HuH-7 (cell line): ENCODE data around the gene ME3.
A peak's percentile ranks its signal among the peaks of the same experiment; 100 is the strongest.
"Not testable (repeated sequence)": the region's sequence is repeated elsewhere in the genome, so short reads cannot be mapped to it uniquely, and the experiment has no call there.

Source experiments
- DNase-seq: peaks from one replicate; pipeline ENCODE4 v3.0.0; 2011; ENCODE audit warnings: low spot score

Gene ME3

DNA sequence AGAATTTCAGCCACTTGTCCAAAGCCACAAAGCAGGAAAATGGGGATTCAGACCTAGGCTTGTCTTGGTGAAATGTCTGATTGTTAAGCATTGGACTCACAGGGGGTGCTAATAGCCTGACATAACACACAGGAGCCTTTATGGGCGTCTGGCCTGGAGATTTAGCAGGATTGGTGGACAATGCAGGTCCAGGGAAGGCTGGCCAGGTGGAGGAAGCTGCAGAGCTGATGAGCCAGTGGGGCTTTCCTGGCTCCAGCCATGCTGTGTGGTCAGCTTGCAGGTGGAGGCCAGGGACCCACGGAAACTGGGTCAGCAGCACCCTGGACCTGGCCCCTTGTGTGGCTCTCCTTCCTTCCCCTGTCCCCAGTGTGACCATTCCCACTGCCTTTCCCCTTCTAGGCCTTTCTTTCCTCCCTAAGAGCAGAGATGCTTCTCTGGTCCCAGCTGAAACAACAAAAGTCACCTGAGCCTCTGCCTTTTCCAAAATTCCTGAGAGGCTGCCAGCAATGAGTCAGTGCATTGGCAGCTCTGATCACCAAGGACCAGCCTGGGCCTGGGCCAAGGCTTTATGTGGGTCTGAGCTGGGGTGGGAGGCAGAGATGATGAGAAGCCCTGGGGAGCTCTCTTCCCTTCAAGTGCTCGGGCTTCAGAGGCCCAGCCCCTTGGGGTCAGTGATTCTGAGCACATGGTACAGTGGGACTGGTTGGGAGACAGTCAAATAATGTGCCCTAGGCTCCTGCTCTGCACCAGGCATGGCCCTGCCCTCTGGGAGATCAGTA lies 212.5 kb downstream of the ME3 start:
- DNase-seq: no peak

GRCh38 chr11:86459002-86459385 lies 213.4 kb downstream of the ME3 start:
- no peak for DNase-seq

GRCh38 chr11:86458294-86459001 lies 214.0 kb downstream of the ME3 start:
- DNase-seq: no peak

- peak; percentile 70 for DNase-seq
Observed at GRCh38 chr11:86456075-86456939, 216.1 kb downstream of the ME3 start.

- no peak for DNase-seq
Observed at GRCh38 chr11:86453290-86454030, 219.0 kb downstream of the ME3 start.

DNA sequence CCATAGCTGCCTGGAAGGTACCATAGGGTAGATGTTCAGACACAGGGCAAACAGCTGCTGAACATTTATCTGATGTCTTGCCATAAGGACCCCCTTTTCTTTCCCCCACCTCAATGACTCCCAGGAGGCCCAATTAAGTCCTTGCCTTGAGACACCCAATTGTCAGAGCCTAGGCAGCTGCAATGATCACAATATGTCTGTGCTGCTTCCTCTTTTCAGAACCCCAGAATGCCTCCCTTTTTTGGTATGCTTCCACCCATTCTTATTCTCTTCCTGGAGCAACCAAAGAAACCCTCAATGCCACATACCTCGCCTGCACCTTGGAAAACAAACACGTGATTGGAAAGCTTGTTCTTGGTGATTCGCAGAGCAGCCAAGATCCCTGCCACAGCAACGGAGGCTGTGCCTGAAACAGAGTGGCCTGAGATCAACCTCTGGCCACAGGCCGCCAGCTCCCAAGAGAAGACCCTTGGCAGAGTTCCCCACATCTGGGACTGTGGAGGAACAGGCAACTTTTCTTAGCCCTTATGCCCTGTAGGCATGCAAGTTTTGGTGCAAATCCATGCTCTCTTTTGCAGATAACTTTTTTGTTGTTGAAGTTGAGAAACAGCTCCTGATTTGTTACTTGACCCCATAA lies 222.3 kb downstream of the ME3 start:
- DNase-seq: no peak

DNA sequence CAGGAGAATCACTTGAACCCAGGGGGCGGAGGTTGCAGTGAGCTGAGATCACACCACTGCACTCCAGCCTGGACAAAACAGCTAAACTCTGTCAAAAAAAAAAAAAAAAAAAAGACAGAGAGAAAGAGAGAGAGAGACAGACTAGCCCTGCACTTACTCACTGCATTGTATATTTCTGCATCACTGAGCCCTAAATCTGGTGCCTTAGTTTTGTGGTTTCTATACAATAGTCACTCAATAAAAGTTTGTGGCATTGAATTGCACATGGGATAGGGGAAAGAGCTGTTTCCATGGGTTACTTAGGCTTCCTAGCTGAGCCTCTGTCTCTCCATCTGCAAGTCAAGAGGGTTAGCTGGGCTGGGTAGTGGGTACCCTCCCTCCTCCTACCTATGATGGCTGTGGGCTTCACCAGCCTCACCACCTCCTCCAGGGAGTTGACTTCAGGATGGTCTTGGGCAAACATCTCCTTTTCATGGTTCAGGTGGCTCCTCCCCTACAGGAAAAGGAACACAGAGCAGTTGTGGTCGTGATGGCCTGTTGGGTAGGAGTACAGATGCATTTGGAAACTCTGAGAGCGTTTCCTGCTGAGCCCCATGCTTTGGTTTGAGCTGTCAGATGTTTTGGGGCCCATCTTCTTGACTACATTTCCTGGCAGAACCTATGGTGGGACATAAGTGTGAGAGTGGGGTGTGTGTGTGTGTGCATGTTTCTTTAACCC lies 224.5 kb downstream of the ME3 start:
- no peak for DNase-seq

DNA sequence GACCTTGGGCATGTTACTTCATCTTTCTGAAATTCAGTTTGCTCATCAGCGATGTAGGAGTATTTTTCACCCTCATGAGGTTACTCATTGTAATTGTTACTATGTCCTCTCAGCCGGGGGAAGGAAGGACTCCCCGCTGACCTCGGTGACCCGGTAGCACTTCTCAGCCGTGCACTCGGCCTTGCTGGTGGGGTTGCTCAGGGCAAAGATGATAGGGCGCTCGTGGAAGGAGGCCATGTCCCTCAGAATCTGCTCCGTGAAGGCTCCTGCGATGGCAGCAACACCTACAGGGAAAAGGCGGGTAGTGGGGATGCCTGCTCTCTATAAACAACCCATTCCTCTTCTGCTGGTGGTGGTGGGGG lies 225.5 kb downstream of the ME3 start:
- no peak for DNase-seq

DNA sequence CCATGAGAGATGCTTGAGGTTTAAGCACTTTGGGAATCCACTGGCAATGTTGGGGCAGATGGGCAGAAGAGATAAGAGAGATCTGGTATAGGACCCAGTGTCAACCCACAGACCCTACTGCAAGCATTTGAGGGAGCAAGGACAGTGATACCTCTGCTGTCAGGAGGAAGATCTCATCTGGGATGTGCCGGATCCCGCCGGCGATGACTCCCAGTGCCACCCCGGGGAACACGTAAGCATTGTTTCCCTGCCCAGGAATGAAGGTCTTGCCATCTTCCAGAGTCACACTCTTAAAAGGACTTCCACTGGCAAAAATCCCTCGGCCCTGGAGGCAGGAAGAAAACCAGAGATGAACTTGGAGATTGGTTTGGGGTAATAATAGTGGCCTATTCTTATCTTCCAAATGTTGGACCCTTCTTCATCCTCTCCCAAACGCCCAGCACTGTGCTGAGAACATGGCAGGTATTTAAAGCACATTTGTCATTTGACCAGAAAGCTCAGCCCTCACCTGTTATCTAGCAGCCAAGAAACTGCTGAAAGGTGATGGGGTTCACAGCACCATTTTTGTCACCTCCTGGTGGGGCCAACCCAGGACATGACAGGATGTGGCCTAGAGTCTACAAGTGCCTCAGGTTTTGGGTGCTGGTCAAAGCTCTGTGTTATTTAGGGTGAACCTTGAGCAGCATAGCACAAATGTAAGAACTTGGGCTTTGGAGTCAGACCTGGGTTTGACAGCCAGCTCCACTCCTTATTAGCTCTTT lies 226.1 kb downstream of the ME3 start:
- DNase-seq: no peak

DNA sequence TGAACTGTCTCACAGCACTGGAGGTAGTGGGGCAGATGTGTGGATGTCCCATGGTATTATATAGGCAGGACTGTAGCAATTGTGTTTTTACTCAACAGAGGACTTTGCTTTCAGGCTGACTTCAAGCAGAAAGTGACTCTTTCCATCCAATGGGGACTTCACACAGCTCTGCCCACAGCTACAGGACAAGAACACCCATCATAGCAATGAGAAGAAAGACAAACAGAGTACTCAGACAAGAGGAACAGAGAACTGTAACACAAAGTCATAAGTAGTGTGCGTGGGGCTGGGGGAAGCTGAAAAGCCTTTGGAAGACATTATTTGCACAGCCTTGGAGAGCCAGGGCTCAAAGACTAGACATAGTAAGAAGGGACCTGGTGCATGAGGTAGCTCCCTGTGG lies 227.4 kb downstream of the ME3 start:
- DNase-seq: no peak

DNA sequence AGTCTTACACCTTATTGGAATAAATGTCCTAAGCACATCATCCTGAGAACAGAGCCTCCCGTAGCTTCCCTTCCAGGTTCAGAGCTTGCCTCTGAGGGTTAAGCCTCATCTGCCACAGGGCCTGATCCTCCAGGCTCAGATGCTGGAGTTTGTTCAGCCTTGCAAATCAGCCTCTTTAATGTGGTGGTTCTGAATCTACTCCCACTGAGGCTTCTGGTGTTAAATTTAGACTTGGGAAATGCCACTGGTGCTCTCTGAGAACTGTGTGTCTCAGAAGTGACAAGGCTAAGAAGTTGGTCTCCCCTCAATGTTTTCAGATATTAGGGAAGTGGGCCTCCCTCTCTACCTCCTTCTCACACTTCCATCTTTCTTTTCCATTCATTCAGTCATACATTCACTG lies 229.0 kb downstream of the ME3 start:
- DNase-seq: no peak

DNA sequence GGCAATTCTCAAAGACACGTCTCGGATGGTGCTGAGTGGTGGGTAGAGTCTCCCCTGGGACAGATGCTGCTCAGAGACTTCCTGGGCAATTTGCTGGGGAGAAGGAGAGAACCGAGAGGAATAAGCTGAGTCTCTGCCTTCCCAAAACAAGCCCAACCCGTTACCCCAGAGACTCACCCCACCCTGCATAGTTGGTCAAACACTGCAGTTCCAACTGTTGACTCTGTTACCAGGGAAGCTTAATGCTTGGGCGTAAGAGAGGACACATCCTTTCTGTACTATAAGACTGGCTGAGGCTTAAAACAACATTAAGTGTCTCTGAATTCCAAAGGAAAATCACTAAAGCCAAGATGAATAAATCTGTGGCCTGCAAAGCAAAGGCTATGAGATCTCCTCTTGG lies 229.6 kb downstream of the ME3 start:
- no peak for DNase-seq

- no peak for DNase-seq
Observed at GRCh38 chr11:86442420-86442819, 230.0 kb downstream of the ME3 start.

- DNase-seq: no peak
Observed at GRCh38 chr11:86440843-86441242, 231.6 kb downstream of the ME3 start.

- DNase-seq: no peak
Observed at GRCh38 chr11:86440305-86440716, 232.1 kb downstream of the ME3 start.

DNA sequence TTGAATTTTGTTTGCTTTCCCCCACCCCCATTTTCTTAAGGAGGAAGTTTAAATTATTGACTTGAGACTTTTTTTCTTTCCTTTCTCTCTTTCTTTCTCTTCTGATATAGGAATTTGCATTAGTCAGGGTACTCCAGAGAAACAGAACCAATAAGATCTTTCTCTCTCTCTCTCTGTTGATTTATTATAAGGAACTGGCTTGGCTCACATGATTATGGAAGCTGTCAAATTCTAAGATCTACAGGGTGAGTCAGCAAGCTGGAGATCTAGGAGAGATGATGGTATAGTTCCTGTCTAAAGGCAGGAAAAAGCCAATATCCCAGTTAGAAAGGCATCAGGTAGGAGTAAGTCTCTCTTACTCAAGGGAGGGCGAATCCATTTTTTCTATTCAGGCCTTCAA lies 233.7 kb downstream of the ME3 start:
- no peak for DNase-seq

GRCh38 chr11:86435711-86436110 lies 236.7 kb downstream of the ME3 start:
- DNase-seq: no peak

DNA sequence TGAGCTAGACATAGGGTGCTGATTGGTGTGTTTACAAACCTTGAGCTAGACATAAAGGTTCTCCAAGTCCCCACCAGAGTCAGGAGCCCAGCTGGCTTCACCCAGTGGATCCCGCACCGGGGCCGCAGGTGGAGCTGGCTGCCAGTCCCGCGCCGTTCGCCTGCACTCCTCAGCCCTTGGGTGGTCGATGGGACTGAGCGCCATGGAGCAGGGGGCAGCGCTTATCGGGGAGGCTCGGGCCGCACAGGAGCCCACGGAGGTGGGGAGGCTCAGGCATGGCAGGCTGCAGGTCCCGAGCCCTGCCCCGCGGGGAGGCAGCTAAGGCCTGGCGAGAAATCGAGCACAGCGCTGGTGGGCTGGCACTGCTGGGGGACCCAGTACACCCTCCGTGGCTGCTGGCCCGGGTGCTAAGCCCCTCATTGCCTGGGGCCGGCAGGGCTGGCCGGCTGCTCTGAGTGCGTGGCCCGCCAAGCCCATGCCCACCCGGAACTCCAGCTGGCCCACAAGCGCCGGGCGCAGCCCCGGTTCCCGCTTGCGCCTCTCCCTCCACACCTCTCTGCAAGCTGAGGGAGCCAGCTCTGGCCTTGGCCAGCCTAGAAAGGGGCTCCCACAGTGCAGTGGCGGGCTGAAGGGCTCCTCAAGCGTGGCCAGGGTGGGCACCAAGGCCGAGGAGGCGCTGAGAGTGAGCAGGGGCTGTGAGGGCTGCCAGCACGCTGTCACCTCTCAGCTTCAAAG lies 238.9 kb downstream of the ME3 start:
- not testable (repeated sequence) for DNase-seq

DNA sequence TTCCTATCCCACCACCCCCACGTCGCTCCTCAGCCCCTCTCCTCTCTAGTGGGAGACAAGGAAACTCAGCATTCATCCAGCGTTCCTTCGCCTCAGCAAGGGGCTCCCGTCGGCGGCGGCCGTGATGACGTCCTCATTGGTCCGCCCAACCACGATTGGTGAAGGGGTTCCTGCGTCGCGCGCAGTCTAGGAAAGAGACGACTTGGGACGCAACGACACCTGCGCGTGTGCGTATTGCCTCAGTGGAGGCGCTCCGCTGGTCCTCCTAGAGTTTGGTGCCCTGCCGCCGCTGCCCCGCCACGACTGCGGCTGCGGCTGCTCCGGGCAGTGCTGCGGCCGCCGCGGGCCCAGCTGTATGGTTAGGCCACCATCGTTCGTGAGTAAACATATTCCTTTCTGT lies 241.2 kb downstream of the ME3 start:
- no peak for DNase-seq

- no peak for DNase-seq
Observed at GRCh38 chr11:86427441-86427840, 245.0 kb downstream of the ME3 start.
